Erythroblast (primary cell): Measurements from ENCODE around the gene DYNLT1.

Experiments
- GATA1 ChIP-seq: IDR thresholded peaks from 2 replicates; pipeline ENCODE4 v1.6.1; 2011; ENCODE audit warnings: low read depth, mild to moderate bottlenecking, control low read depth, low read length, moderate library complexity
- POLR2A ChIP-seq: IDR thresholded peaks from 2 replicates; pipeline ENCODE4 v1.6.1; 2011; ENCODE audit warnings: mild to moderate bottlenecking, low read length

GRCh38 chr6:158663625-158664165 is 19.2 kb upstream of the DYNLT1 start:
- TF ChIP-seq POLR2A (no peak), GATA1 (no peak)
